HG02798 (cell line): ENCODE measurements around the gene GPRC6A.
"Not testable (repeated sequence)": the region's sequence is repeated elsewhere in the genome, so short reads cannot be mapped to it uniquely, and the experiment has no call there.

Experiments
- ATAC-seq: cut with Tn5 transposase; IDR thresholded peaks from one replicate; pipeline ENCODE4 v1.9.1; 2021; ENCODE audit warnings: mild to moderate bottlenecking; ENCODE audit not compliant: unreplicated experiment, poor library complexity

The GPRC6A gene, protein sequence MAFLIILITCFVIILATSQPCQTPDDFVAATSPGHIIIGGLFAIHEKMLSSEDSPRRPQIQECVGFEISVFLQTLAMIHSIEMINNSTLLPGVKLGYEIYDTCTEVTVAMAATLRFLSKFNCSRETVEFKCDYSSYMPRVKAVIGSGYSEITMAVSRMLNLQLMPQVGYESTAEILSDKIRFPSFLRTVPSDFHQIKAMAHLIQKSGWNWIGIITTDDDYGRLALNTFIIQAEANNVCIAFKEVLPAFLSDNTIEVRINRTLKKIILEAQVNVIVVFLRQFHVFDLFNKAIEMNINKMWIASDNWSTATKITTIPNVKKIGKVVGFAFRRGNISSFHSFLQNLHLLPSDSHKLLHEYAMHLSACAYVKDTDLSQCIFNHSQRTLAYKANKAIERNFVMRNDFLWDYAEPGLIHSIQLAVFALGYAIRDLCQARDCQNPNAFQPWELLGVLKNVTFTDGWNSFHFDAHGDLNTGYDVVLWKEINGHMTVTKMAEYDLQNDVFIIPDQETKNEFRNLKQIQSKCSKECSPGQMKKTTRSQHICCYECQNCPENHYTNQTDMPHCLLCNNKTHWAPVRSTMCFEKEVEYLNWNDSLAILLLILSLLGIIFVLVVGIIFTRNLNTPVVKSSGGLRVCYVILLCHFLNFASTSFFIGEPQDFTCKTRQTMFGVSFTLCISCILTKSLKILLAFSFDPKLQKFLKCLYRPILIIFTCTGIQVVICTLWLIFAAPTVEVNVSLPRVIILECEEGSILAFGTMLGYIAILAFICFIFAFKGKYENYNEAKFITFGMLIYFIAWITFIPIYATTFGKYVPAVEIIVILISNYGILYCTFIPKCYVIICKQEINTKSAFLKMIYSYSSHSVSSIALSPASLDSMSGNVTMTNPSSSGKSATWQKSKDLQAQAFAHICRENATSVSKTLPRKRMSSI

DNA sequence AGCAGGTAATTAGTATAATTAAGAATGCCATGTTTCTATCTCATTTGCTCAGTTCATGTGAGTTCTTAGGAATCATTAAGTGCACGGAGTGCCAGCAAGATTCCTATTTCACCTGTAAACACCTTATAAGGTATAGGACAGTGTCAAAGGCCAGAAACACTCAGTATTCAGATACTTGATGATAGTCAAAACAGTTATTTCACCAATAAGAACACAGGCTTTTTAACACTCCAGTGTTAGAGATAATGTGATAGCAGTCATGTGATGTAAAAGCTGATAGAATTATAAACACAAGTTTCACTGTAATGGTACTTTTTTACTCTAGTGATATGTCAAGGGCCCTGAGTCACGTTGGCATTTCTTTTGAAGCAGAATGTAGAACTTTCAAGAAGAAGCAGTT lies at the start of gene GPRC6A:
Gene GPRC6A (minus strand): TSS at position 101 of the 400 bp plus-strand sequence. CDS start 70 bp downstream, at position 31.
- no peak for ATAC-seq

DNA sequence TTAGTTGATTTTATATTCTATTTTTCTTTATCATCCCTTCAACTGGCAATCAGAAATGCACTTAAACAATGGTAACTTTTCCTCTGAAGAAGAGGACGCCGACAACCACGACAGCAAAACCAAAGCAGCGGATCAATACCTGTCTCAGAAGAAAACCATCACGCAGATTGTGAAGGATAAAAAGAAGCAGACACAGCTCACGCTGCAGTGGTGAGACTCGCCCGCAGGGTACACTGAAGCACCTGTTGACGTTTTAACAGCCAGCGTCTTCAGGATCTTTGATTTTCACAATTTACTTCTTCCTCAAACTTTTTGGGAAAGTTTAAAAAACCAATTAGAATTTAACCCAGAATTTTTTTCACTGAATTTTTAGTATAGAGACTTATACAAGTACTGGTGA lies 48.9 kb upstream of the GPRC6A start:
- ATAC-seq, result no peak

DNA sequence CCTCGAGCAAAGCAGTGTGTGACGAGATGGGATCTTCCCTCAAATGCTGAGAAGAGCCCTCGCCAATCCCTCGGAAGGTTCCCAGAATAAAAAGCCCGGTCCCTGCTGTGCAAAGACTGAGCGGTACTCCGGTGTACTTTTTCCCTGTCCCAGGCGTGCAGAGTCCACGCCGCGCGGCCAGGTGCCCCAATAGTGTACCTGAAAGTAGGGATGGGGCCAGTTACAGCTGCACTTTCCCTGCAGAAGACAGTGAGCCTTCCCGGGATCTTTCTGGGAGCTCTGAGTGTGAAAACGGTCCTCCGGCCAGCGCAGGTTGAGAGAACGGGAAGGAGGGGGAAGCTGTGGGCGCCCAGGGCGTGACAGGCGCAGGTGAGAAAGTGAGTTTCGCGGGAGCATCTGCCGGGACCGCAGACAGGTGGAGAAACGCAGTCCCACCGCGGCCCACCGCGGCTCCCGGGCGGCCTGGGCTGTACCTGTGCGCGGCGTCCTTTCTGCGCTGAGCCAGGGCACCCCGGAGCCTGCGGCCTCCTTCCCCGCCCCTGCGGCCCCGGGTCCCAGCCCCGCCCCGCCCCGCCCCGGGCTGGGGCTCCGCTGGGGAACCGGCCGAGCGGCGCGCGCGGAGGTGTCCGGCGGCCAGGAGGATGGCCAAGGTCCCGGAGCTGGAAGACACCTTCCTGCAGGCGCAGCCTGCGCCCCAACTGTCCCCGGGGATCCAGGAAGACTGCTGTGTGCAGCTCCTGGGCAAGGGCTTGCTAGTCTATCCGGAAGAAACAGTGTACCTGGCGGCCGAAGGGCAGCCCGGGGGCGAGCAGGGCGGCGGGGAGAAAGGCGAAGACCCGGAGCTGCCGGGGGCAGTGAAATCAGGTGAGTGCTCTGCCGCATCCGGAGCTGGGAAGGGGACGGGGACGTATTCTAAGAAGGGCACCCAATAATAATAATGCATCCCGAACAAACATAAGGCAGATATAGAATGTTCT lies 48.0 kb upstream of the GPRC6A start, which contains the start of gene RFX6:
Gene RFX6 (plus strand): TSS at position 608 of the 977 bp plus-strand sequence. CDS start 34 bp downstream, at position 642.
- ATAC-seq, result peak; percentile 45

DNA sequence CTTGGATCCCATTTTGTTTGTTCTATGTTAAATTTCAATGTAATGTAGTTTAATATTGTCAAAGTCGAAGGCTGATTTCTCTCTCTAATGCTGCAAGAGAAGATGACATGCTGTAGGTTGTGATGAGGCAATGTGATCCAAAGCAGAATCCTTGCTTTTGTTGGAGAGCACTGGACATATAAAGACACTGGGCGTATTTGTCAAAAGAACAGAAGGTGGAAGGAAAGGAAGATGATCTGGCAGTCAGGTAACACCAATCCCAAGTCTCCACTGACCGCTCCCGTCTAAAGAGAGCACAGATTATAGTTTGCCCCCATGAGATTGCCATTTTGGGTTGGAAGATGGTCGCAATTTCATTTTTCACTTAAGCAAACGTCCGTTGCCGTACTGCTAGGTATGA lies 47.2 kb upstream of the GPRC6A start:
- no peak for ATAC-seq

DNA sequence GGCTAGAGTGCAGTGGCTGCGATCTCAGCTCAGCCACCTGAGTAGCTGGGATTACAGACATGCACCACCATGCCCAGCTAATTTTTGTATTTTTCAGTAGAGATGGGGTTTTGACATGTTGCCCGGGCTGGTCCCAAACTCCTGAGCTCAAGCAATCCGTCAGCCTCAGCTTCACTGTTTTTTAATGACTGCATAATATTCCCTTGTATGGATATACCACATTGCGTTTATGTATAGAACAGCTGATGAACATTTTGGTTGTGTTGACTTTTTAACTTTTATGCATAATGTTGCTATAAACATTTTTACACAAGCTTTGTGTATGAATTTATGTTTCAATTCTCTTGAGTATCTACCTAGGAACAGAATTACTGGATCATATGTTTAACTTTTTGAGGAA lies 43.9 kb upstream of the GPRC6A start:
- ATAC-seq, result no peak

DNA sequence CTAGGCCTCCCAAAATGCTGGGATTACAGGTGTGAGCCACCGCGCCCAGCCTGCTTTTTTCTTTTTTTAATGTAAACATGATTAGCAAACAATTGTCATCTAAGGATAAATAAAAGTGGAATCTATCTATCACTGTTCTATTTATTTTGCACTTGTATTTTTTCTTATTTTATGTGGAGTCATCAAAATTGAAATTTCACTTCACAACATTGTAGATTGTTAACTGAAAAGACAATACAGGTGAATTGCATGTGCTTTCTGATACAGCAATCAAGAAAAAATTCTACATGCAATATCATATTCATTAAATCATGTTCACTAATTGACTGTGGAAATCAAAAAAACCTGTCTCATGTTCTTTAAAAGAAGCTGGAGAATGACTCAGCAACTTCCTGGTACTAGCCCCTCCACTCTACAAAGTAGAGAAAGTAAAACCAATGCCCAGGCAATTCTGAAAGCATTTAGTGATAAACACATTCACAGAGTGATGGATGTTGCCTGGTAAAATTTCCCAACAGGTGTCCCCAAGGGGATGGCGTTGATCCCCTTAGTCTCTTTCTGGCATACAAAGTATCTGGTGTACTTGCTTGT lies 37.5 kb upstream of the GPRC6A start:
- ATAC-seq, result peak; percentile 71

DNA sequence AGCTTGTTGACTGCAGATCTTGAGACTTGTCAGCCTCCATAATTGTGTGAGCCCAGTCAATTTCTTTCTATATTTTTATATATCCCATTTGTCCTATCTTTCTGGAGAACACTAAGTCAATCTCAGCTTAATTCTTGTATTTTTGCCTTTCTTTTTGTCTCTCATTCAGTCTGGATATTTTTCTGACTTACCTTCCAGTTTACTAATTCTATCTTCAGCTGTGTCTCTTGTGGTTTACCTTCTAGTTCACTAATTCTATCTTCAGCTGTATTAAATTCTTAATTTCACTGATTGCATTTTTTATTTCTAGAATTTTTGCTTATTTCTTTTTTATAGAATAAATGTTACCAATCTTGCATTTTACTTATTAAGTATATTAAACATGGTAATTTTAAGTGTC lies 30.4 kb upstream of the GPRC6A start:
- ATAC-seq, result no peak

DNA sequence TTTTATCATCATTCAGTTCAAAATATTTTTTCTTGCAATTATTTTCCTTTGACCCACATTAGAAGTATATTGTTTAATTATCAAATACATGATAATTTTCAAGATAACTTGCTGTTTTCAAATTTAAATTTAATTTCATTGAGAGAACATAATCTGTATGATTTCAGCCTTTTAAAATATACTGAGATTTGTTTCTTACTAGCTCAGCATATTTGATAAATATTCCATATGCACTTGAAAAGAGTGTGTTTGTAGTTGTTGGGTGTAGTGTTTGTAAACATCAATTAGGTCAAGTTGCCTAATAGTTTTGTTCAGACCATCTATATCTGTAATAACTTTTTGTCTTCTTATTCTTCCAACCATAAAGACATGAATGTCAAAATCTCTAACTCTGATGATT lies 29.2 kb upstream of the GPRC6A start:
- ATAC-seq, result no peak

DNA sequence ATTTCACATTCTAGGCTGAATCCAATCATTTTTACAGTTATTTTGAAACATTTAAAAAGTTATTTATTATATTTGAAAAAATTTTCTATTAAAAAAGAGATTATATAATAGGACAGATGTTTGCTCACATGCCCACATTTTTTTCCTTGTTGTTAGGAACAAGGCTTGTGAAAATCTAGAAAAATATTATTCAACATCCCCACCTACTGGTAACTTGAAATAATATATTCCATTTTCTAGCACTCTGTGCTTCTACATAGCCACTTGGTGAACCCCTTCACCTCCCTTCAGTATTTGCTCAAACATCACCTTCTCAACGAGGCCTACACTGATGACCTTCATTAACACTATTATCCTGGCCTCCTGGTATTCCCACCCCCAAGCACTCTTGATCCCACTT lies 18.3 kb upstream of the GPRC6A start:
- no peak for ATAC-seq

DNA sequence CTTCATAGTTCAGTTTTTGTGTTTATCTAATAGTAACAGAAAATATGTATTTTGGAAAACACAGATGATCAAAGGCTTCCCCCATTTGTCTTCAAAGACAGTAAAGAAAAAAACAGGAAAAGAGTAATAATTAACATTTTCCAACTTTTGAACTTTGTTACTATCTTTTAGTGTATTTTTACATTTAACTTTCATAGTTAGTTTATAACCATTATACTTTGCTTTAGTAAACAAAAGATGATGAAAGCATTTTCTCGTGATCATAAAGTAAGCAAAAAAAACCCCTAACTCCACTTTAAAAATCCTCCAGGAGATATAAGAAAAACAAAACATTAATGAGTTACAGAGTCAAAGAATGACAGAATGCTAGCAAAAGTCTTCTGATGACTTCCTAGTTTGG lies 13.6 kb upstream of the GPRC6A start:
- ATAC-seq, result no peak

DNA sequence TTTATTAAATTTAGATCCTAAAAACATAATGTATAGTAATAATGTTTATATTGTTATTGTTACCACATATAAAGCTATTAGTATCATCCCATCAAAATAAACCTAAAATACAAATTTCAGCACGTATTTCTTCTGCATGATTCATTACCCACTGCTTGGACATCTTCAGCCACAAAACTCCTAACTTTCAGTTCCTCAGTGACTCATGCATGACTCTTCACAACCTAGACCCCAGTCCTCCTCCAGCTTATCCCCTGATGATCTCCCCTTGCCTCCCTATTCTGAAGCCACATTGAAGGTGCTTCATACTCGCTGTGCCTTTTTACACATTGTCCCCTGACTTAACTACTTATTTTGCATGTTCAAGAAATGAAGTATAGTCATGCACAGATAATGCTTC lies 11.2 kb upstream of the GPRC6A start:
- no peak for ATAC-seq

DNA sequence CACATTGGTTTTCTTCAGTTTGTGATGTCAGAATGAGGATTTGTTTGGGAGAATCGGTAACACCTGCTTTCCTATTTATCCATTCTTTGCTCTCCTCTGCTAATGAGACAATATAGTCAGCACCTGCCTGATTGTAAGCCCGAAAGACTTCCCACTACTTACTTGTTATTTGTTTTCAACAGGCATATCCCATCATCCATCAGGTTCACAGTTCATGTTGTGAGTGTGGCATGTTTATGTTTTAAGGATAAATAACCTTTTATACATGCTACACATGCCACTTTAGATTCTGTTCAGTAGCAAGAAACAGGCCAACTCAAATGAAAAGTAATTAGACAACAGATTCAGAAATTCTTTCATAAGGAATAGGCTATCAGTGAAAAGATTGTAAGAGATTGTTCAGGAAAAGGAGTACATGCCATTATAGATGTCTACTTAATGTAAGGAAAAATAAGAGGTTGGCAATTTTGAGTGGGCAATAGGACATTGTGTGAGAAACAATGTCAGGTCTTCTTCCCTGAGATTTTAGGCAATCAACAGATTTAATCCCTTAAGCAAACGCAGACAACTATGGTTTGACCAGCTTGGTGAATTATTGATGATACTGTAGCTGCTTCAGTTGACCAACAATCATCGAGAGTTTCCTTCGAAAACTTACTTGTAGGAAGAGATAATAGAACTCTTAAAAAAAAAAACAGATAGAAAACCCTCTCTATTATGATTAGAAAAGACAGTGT lies 7.9 kb upstream of the GPRC6A start:
- no peak for ATAC-seq

DNA sequence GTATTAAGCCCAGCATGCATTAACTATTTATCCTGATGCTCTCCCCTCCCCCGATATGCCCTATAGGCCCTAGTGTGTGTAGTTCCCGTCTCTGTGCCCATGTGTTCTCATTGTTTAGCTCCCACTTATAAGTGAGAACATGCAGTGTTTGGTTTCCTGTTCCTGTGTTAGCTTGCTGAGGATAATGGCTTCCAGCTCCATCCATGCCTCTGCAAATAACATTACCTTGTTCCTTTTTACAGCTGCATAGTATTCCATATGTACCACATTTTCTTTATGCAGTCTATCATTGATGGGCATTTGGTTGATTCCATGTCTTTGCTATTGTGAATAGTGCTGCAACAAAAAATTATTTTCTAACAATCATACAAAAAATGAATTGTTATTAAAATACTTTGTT lies 5.6 kb upstream of the GPRC6A start:
- ATAC-seq, result not testable (repeated sequence)

DNA sequence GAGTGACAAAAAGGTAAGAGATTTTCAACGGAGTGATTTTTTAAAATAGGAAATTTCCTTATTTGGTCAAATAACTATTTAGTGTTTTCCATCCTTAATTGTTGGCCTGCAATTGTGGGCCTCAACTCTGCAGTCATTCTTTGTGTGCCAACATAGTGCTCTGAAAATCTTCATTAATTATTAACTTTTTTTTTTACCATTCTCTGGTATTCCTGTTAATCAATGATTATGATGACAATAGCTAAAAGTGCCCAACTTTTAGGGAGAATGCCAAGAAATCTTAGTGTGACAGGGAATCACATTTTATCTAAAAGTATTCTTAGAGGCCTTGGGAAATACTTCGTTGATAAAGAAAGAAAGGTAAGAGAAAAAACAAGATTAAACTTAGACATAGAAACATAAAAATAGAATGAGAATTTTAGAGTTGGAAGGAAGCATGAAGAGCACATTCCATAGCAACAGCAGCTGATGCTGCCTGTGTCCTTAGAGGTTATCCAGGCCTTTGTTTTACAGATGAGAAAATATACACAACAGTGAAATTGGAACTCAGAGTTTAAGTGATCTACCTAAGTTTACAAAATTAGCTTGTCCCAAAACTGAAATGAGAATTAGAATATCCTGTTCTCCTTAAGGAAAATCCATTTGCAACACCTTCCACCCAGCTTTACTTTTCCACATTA lies 1.2 kb downstream of the GPRC6A start:
- ATAC-seq, result no peak

DNA sequence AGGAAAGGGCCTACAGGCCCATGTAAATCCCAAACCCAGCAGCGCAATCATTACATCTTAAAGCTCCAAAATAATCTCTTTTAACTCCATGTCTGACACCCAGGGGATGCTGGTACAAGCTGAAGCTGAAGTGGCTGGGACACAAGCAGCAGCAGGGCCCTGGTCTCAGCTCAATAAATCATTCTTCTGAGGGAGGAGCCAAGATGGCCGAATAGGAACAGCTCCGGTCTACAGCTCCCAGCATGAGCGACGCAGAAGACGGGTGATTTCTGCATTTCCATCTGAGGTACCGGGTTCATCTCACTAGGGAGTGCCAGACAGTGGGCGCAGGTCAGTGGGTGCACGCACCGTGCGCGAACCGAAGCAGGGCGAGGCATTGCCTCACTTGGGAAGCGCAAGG lies 12.5 kb downstream of the GPRC6A start:
- not testable (repeated sequence) for ATAC-seq

DNA sequence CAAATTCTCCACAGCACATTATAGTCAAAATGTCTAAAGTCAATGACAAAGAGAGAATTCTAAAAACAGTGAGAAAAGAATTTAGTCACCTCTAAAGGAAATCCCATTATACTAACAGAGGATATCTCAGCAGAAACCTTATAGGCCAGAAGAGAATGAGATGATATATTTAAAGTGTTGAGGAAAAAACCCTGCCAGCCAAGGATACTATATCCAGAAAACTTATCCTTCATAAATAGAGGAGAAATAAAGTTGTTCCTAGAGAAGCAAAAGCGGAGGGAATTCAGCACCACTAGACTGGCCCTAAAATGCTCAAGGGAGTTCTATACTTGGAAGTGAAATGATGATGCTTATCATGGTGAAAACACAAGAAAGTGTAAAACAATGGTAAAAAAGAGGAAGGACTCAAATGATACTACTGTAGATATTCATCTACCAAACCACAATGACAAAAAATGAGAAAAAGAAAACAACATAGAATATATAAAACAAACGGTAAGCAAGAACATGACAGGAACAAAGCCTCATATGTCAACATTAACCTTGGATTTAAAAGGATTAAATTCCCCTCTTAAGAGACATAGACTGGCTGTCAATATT lies 16.7 kb downstream of the GPRC6A start:
- ATAC-seq, result no peak

DNA sequence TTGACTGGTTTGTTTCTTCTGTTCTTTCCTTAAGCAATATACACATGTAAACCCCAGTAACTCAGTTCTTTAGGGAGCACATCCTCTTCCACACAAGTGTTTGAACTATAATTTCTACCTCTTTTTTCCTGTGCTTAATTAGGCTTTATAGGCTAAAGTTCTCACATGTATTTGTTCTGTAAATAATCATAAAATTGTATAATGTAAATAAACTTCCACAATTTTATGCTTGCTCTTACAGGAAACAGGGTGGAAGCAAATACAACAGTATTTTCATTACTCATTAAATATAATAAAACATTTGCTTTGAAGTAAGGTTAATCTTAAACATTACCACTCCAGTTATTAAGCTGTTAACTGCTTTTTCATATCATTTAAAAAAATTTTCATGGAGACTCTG lies 26.9 kb downstream of the GPRC6A start:
- no peak for ATAC-seq

DNA sequence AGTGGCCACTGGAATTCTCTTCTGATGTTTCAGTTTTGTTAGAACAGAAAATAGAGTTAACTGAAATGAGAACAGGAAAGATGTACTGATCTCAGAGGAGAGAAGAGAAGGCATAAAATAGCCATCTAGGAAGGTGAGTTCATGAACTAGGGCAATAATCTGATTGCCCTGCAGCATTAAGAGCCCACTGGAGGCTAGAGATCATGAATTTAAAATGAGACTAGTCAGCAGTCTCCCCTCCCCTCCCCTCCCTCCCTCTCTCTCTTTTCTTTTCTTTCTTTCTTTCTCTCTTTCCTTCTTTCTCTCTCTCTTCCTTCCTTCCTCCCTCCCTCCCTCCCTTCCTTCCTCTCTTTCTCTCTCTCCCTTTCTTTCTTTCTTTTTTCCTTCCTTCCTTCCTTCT lies 28.9 kb downstream of the GPRC6A start:
- ATAC-seq, result no peak
